ENCODE measurements around the gene MRPL36.
"Not testable (repeated sequence)": the region's sequence is repeated elsewhere in the genome, so short reads cannot be mapped to it uniquely, and the experiment has no call there.

The MRPL36 gene

DNA sequence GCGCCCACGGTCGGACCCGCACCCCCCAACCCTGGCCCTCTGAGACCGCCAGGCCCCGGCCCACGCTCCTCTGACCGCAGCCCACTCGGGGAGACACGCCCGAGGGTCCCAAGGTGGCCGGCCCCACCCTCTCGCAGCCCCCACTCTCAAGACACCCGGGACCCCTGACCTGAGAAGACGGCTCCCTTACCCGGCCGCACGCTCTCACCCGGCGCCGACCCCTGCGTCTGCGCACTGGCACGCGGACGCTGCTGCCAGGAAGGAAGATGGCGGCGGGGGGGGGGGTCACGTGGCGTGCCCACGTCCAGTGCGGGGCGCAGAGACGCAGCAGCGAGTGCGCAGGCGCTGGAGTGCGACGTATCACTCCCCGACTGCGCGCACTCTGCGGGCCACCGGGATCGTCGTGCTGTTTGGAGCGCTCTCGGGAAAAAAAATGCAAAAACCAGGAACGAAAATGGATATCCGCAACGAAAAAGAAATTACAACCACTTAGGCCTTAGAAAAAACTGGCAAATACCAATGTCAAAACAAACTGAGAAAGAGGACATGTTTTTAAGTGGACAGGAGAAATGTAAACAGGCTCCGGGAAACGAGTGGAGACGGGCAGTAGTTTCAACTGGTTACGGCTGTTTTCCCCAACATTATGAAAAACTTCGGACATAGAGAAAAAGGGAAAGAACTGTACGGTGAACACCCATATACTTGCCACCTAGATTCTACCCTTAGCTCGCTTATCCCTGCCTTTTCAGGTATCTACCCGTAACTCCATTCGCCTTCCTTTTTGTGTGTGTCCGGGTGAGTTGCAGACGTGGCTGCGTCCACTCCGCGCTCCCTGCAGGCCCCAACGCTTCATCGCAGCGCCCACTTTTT lies at the start of gene MRPL36:
Gene MRPL36 (minus strand): TSS at position 236 of the 870 bp plus-strand sequence. CDS start 902 bp downstream, outside the sequence.
- DNase-seq, result peak; percentile 96

DNA sequence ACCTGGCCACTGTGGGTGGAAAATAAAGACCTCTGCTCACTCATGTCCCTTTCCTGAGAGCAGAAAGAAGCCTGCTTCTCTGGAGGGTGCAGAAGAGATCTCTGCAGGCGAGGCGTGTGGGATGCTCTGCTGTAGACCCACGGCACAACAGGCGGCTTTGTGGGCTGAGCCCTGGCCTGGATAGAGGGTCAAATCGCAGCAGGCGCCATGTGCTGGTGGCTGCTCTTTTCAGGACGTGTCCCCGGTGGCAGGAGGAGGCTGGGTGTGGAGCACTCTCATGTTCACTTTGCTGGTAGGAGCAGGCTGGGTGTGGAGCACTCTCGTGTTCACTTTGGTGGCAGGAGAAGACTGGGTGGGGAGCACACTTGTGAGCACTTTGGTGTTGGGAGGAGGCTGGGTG lies 48.0 kb upstream of the MRPL36 start:
- no peak for DNase-seq

DNA sequence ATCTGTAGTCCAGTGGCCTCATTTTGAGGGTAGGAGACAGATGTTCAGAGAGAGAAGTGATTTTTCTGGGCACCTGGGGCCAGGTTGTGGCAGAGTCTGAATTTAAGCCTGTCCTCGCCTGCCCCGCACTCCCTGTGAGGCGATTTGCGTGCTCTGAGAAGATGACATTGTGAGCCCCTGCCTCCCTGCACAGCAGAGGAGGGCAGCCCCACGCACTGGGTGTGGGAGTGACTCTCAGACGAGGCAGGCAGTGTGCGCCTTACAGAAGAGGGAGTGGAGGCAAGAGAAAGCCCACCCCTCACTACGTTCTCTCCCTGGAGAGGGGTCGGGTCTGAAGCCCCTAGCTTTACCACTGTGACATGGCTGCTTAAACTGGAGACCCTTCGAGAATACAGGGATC lies 47.4 kb upstream of the MRPL36 start:
- DNase-seq, result no peak

DNA sequence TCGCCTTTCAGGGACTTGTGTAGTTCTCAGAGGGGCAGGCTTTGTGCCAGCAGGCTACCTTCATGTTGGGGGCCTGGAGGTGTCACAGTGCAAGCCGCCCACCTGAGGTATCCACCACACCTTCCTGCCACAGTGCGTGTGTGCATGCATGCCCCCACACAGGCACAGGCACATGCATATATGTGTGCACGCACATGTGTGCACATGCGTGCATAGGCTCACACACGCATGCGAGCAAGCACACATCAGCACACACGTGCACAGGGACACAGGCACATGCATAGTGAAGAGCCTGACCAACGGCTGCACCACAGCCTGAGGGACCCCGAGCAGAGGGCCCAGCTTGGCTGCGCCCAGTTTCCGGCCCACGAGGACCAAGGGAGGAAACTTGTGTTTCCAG lies 46.9 kb upstream of the MRPL36 start:
- no peak for DNase-seq

DNA sequence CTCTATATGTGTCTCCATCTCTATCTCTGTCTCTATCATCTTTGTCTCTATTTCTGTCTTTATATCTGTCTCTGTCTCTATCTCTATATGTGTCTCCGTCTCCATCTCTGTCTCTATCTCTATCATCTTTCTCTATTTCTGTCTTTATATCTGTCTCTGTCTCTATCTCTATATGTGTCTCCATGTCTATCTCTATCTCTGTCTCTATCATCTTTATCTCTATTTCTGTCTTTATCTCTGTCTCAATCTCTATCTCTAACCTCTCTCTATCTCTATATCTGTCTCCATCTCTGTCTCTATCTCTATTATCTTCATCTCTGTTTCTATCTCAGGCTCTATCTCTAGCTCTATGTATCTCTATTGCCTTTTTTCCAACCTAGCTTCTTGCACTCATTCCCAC lies 46.1 kb upstream of the MRPL36 start:
- DNase-seq, result no peak

DNA sequence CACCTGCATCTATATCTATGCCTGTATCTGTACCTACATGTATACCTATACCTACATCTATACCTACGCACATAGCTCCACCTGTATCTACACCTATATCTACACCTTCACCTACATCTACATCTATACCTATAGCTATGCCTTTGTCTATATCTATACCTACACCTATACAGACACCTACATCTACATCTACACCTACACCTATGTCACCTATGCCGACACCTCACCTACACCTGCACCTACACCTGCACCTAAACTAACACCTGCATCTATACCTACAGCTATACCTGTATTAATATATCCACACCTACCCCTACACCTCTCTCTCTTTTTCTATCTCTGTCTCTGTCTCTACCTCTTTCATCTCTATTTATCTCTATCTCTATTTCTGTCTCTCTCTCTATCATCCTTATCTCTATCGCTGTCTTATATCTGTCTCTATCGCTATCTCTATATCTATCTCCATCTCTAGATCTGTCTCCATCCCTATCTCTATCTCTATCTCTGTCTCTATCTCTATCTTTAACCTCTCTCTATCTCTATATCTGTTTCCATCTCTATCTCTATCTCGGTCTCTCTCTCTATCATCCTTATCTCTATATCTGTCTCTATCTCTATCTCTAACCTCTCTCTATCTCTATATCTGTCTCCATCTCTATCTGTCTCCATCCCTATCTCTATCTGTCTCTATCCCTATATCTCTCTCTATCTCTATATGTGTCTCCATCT lies 45.2 kb upstream of the MRPL36 start:
- DNase-seq, result no peak

DNA sequence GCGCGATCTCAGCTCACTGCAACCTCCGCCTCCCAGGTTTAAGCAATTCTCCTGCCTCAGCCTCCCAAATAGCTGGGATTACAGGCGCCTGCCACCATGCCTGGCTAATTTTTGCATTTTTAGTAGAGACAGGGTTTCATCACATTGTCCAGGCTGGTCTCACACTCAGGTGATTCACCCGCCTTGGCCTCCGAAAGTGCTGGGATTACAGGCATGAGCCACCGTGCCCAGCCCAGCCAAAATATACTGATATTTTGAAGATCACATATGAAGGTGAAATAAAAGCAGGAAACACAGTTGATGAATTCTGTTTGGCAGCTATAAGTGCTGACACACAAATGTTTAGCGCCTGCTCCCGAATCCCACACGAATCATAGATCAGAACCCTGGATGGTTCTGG lies 44.1 kb upstream of the MRPL36 start:
- not testable (repeated sequence) for DNase-seq

DNA sequence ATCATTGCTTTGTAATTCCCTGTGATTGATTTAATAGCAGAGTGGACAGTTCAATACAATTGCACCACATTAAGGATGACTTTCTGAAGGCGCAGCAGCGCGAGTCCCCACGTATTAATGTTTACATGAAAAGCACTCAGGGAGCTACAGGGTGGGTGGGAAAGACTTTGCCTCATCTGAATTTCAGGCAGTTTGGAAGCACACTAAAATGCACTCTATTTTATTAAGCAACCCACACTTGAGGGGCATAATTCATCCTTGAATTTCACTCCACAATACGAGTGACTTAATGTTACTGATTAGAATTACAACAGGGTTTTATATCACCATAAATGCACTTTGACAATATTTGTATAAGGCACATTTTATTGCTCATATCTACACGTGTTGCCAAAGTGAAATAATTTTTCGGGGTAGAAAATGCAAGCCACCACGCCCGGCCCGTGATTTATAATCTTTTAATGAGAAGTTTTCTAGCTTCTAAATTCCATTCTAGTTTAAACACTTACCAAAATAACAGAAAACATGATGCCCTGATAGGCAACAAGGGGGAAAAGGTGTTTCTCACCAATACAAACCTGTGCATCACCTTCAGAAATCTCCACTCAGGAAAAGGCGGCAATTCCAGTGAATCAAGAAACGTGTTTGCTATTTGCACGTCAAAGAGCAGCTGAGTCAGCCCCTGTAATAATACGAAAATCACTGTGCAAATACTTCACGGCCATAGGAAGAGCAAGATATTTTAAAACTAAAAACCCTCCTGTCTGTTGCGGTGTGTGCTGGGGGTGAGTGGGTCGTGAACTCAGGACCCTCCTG lies 42.6 kb upstream of the MRPL36 start:
- DNase-seq, result no peak

DNA sequence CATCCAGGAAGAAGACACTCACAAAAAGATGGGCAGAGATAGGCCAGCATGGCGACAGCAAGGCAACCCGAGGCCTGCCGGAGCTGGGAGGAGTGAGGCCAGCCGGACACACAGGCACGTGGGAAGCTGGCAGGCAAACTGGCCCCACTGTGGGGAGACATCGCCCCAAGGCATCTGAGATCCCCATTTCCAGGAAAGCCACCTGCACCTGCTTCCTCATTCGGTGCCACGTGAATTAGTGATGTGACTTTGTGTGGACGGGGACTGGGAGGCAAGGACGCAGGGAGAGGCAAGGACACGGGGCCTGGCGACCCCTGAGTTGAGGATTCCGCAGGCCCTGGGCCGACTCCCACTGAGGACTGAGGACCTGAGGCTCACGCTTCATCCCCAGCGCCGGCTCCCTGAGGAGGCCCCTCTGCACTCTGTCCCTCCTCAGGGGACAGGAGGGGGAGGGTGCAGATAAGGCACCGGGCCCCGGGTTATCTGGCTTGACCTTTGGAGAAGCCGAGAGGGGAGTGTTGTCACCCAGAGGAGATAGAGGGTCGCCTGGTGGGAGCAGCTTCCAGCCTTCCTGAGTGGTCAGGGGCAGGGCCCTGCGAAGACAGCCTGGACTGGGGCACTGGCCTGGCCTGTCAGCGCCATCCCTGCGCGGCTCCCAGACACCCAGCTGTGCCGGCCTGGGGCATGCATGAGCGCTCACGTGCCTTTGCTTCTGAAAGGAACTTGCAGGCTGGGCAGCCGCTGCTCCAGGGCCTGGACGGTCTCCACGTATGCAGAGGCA lies 41.3 kb upstream of the MRPL36 start:
- no peak for DNase-seq

DNA sequence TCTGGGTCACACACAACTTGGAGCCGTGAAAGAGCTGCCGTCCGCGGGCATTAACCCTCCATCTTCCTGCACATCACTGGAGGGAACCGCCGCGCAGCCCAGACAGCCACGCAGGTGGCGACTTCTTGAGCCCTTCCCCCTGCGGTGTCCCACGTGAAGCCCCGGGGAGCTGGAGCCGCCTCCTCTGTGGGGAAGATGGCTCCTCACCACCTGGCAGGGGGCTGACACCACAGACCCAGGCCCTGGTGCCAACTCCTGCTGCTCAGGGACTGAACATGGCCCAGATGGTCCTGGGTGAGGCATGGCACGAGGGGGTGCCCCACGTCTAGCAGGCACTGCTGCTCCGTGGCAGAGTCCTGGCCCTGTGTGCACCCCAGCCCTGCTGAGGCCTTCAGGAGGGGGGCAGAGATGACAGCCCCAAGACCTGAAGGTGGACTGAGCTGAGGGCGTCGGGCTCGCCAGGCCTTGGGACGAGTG lies 40.5 kb upstream of the MRPL36 start:
- no peak for DNase-seq

DNA sequence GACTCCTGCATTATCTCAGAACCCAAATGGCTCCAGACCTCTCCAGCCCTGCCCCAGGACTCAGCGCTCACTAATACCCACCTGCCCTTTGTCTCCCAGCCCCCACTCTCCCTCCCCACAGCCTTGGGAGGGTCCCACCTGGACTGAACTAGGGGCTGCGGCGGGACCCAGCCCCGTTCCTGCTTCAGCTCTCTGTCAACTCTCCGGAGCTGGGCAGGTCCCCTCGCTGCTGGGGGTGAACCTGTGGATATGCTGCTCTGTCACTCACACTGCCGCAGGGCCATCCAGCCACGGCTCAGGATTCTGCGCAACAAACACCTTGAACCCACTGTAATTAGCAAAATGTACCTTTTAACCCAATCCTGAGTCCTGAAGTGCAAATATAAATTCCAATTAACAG lies 38.4 kb upstream of the MRPL36 start:
- DNase-seq, result no peak

DNA sequence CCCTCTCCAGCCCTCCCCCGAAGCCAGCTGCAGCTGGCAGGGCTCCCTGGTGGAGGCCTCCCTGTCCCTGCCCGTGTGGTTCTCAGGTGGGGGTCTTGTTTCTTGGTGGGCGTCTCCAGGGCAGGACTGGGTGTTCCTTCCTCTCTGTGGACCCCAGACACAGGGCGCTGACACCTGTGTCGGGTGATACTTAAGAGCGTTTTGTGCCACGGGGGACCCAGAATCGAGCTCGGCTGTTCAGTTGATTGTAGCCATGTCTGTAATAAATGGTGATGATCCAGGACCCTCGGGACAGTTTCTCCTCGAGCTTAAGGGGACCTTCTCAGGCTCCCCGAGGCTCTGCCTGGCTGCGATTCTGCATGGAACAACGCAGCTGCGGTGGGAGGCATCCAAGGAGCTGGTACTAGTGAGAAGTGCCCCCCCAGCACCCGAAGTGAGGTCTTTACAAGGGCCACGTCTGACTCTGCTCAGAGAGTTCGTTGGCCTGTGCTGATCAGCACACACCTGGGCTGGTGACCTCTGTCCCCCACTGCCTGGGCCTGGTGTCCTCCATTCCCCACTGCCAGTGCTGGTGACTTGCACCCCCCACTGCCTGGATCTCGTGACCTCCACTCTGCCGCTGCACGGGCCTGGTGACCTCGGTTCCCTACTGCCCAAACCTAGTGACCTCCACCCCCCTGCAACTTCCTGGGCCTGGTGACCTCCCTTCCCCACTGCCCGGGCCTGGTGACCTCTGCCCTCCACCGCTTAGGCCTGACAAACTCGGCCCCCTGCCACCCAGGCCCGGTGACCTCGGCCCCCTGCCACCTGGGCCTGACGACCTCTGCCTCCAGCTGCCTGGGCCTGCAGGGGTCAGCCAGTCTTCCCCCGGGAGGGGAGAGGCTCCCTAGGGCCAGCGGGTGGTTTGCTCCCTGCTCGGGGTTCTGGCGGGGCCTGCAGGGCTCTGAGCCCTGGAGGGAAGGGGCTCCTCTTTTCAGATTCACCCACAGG lies 37.5 kb upstream of the MRPL36 start:
- no peak for DNase-seq

DNA sequence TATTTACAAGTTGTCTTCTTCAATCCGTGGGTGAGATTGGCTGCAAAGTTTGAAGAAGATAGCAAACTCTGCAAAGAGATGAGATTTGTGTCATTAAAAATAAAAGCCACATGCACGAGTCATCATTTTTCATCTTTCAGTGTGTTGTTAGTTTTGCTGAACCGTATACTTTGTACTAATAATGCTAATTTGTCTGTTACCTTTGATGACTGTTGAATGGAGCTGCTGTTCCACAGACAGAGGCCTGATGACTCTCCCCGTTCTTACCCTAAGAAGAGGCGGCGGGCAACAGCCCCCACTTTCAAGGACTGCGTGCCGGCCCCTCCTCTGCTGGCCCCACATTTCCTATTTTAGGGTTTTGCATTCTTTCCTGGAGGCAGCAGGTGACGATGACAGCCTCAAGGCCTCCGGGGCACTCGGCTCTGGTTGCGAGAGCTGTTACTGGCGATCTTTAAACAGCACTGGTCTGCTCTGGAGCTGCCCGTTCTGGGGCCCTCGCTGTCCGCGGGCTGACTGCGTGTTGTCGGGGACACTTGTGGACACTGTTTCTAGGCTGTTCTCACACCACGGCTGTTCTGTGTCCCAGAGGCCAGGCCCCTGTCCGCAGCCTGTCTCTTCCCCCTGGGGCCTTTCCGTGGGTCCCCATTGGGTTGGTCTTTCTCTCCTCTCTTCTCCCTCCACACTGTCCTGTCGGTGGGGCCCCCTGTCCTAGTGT lies 36.7 kb upstream of the MRPL36 start:
- DNase-seq, result no peak

DNA sequence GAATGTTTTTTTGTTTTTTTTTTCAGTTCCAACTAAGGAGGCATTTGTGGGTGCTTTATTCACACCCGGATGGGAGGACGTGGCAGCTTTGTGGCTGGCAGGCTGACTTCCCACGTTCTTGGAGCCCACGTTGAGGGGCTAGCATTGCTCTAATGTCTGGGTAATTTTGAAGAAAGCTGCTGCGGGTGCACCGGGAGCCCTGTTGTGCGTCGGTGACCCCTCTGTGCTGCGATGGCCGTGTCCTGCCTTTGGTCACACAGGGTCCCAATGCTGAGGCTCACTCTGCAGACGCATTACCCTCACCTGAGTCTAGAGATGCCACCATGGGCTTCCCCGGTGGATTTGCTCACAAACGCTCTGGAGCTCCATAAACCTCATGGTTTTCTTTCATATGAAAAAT lies 35.8 kb upstream of the MRPL36 start:
- DNase-seq, result no peak

DNA sequence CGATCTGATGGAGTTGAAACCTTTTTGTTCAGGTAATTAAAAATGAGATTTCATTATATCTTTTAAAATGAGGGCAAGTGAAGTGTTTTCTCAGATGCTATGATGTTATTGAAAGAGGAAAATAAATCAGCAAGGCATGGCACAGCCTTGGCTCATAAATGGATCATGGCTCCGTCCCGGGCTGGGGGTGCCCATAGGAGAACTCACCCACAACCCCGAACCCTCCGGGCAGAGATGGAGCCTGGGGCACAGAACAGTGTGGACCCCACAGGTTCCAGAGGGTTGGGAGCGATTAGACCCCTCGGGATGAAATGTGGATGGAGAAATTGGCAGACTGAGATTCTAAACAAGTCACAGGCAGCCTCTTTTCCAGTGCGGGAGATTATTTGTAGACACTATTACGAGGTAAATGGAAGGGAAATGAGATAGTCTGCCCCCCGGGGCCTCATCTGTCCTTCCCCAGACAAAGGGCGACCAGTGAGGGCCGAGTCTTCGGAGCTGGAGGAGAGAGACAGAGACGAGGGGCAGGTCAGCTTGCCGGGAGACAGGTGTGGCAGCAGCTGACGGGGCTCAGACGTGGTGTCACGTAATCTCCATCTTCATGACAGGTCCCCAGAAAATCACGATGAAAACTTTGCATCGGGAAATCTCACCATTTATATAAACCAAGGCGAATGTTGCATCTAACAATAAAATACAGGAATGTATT lies 35.2 kb upstream of the MRPL36 start:
- no peak for DNase-seq

DNA sequence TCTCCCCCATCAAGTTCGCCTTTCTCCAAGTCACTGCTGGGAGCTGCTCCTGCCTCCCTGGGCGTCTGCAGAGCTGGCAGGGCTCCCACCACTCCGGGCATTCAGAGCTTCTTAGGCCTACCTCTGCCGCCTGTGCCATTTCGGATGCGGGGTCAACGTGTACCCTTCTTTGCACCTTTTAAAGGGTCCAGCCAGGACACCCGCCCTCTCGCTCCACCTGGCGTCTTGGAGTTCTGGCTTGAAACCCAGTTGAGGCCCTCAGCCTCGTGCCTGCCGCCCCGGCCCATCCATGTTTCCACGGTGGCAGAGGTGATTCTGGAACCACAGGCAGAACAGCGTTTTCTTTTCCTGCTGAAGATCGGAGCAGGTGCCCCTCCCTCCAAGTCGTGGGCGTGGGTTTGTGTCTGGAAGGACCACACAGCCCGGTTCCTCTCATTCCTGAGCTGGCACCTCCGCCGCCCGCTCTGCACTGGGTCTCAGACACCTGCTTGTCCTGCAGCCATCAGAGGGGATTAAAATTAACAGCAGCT lies 34.5 kb upstream of the MRPL36 start:
- DNase-seq, result no peak

DNA sequence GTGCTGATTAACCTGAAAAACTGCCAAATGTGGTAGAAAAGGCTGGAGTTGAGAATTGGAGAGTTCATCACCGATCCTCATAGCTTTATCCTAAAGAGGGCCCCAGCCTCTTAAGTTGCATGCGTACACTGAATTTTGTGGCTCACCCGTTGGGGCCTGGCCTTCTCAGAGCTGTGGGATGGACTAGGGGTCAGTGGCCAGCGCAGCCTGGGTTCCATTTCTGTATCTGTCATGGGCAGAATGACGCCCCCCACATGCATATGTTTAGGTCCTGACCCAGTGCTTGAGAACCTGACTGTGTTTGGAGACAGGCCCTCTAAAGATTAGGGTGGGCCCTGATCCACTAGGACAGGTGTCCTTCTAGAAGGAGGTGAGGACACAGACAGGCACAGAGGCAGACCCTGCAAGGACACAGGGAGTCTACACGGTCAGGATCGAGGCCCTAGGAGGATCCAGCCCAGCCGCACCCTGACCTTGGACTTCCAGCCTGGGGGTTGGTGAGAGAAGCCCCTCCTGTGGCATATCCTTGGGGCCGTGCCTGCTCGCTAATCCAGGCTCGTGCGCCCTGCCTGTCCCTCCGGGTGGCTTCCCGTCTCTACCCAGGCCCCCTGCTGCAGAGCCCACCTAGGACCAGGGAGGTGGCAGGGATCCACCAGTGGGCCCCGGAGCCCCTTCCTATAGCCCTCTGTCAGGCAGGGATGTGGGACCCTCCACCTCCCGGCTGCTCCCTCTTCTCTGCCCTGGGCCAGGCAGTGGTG lies 33.8 kb upstream of the MRPL36 start:
- DNase-seq, result no peak

DNA sequence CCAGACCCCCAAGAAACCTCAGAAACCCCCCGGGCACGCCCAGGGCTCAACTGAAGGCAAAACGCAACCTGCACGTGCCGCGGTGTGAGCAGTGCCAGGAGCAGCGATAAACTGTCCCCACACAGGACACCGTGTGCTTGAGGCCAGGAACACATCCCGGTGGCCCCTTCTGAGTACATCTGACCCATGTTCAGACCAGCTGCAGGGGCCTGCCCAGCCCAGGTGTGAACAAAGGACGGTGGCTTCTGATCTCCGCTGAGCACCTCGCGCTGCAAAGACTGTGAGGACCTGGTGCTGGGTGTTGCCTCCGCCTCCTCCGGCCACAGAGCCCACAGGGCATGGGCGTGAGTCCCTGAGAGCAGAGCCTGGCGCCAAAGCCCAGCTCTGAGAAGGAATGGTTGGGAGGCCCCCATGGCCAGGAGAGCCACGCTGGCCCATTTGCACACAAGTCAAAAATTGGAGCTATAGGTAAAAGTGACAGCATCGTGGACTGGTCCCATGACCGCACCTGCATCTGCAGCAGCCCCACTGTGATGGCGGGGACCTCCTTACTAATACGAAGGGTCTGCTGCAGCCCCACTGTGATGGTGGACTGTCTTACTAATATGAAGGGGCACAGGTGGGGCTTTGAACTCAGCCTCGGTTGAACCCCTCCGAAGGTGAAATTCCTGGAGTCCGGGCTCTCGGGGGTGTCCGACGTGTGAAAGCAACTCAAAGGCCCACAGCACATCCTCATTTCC lies 33.0 kb upstream of the MRPL36 start:
- DNase-seq, result no peak
